GM19438 (cell line): Measurements from ENCODE around the gene ITPRIPL2.

Source experiments
- ATAC-seq: cut with Tn5 transposase; IDR thresholded peaks from one replicate; pipeline ENCODE4 v1.9.1; 2021; ENCODE audit warnings: low read depth; ENCODE audit not compliant: unreplicated experiment

The ITPRIPL2 gene

DNA sequence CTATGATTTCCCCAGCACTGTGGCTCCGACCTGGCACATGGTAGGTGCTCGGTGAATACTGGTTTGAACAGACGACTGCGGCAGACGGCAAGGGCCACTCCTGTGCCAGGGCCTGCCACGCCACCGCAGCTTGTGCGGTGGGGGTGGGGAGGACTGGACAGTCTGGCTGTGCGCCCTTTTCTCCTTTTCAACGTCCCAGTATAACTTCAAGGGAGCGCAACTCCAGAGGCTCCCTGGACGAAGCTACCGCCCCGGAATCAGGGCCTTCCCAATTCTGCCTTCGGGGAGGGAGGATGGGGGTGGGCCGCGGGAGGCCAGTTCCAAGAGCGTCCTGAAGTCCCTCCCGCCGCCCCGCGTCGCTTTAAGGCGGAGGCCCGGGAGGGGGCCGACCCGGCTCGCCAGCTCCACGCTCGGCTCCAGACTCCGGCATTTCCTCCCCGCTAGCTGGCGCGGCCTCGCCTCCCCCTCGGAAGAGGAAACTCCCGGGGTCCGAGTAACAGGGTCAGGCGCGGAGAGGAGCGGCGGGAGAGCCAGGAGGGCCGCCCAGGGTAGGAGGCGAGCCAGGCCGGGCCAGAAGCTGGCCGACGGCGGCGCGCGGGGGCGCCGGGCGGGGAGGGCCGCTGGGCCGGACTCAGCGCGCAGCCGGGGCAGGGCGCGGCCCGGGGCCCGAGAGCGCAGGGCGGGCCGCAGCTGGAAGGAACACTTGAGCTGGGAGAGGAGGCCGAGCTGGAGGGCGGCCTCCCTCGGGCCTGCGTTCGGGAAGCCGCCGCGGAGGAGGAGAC, at the start of gene ITPRIPL2:
TSS of gene ITPRIPL2 (plus strand) at position 388 of the 782 bp plus-strand sequence. CDS start 498 bp downstream, outside the sequence.
- no peak for ATAC-seq

DNA sequence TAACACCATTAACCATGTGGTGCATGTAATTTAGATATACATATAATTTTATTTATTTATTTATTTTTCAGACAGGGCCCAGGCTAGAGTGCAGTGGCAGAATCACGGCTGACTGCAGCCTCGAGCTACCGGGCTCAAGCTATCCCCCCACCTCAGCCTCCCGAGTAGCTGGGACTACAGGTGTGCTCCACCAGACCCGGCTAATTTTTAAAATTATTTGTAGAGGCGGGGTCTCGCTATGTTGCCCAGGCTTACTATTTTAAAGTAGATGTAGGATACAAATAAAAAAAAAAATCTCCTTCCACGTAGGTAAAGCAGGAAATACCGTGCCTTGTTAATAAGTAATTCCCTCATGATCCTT, 46.8 kb upstream of the ITPRIPL2 start:
- no peak for ATAC-seq

DNA sequence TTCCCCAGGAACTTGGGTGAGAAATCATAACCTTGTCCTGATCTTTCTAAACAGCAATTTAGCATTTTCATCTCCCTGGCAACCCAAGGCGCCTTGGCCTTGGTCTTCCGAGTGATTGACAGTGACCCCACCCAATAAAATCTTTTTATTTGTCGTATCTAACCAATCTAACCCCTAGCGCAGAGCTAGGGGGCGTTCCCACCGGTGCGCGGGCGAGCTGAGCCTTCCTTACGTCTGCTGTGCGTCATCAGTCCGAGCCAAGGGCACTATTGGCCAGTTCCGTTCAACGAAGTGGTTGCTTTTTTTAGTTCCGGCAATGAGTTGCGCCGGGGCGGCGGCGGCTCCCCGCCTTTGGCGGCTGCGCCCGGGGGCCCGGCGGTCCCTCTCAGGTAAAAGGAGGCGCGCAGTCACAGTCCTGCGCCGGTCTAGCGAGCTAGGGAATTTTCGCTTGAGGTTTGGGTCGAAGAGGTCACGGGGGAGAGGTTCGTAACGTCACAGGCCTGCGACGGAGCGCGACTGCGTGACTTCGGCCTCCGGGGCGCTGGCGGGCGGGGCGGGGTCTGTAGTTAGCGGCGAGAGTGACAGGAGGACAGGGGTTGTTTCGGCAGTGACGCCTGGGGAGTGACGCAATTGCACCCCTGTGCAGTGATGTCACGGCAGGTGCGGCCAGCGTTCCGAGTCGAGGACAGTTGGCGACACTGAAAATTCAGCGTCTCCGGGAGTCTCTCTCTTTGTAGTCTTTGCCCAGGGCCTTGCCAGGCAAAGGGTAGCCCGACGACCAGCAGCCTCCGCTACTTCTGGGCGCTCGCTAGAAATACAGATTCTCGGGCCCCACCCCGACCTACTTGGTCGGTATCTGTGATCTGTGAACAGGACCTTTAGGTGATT, 46.2 kb upstream of the ITPRIPL2 start, which contains the start of gene COQ7:
TSS of gene COQ7 (plus strand) at position 266 of the 888 bp plus-strand sequence. CDS start at position 317, 51 bp downstream.
- peak; percentile 89 for ATAC-seq

DNA sequence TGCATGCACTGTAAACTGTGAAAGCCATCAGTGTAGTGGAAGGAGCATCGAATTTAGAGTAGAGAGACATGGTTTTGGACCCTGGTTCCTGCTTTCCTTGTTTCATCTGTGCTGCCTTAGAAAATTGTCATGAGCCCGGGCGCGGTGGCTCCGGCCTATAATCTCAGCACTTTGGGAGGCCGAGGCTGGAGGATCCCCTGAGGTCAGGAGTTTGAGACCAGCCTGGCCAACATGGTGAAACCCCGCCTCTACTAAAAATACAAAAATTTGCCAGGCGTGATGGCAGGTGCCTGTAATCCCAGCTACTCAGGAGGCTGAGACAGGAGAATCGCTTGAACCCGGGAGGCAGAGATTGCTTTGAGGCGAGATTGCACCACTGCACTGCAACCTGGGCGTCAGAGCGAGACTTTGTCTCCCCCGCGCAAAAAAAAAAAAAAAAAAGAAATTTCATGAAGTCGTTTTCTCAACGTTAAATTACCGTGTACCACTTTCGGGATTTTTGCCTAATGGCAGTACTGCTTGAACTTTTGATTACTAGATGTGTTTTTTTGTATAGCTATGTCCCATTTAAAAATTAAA, 45.4 kb upstream of the ITPRIPL2 start:
- no peak for ATAC-seq

DNA sequence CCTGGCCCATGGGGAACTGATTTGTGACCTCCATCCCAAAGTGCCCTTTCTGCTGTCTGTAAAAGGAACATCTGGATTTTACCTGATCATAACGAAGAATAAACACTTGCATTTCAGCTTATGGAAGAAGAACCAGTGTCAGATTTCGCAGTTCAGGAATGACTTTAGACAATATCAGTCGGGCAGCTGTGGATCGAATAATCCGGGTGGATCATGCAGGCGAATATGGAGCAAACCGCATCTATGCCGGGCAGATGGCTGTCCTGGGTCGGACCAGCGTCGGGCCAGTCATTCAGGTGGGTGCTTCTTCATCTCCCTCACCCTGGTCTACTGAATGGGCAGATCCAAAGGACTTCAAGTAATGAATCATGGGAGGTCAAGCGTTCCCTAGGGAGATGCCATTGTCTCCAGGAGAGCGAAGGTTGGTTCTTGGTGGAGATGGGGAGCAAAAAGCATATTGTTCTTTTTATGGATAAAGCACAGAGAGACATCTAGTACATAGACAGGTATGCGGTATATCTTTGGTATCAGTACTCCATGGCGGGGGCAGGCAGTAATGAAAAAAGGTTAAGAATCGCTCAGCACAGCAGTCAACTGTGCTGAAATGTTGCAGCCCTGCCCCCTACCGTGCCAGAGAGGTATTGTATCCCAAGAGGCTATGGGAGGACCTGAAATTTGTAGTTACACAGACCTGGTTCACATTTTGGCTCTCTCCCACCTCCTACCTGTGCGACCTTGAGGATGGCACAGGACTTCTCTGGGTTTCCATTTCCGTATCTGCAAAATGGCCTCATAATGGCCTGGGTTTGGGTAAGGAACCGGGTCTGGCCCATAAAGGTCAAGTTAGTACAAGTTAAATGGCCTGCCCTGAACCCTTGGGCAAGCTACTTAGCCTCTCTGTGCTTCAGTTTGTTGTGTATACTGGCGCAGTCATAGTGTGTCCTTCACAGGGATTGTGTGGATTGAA, 41.7 kb upstream of the ITPRIPL2 start:
- no peak for ATAC-seq

DNA sequence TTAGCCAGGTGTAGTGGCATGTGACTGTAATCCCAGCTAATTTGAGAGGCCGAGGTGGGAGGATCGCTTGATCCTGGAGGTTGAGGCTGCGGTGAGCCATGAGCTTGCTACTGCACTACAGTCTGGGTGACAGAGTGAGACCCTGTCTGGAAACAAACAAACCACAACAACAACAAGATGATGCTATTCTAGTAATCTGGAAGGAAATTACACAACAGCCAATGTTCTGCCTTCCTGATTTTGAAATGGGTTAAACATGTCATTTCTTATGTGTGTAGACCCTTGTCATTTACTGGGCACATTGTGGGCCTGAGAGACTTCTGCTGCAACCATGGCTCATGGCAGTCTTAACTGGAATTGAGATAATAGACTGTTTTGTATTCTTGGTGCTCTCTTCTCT, 40.4 kb upstream of the ITPRIPL2 start:
- no peak for ATAC-seq

DNA sequence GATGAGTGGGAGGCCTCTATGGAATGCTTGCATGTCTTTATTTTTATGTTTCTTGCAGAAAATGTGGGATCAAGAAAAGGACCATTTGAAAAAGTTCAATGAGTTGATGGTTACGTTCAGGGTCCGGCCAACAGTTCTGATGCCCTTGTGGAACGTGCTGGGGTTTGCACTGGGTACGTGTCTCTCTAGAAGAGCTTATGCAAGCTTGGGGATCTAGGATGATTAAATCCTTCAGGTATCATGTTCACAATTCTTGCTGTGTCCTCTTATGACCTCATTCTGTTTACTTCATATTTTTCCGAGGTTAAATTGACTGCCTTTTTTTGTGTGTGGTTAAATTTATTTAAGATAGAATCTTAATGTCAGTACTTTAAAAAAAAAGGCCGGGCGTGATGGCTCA, 39.9 kb upstream of the ITPRIPL2 start:
- ATAC-seq: no peak

DNA sequence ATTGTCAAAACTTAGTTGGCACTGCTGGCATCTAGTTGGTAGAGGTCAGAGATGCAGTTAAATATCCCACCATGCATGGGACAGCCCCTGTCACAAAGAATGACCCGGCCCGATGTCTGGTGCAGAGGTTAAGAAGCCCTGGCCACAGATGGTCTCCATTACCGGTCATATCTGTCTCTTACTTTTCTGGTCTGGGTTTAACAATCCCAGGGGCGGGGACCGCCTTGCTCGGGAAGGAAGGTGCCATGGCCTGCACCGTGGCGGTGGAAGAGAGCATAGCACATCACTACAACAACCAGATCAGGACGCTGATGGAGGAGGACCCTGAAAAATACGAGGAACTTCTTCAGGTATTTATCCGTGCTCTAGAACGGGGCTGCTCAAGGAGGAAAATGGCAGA, 38.3 kb upstream of the ITPRIPL2 start:
- ATAC-seq: no peak

DNA sequence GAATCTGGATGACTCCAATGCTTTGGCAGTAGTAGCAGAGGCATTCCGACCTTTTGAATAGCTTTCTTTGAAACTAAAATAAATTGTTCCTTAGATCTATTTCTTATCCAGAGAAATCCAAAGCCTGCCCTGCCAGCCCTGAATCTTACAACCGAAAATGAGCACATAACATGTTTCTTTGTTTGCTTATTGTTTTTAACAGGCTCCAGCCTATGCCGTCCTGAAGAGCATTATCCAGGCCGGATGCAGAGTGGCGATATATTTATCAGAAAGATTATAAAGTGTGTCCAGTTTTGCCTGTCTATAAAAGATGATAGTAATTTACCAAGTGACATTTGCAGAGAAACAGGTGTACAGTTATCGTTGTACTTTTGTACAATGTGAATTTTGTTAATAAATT, 35.9 kb upstream of the ITPRIPL2 start:
- ATAC-seq: no peak

DNA sequence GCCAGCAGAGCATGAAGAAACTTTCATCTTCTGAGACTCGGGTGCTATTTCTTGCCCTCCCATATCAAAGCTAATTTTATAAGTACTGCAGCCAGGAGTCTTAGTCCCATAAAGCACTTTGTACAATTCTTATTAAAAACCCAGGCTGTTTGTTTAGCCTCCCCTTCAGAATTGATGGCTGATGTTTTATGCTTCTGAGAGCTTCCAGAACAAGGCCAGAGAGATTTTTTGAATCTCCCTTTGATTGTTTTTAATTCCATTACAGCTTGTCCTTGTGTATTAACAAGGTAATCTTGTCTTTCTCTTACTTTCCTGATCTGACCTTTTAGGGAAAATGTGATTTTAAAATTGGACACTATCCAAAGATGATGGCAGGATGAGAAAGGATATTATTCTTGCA, 30.1 kb upstream of the ITPRIPL2 start:
- no peak for ATAC-seq

DNA sequence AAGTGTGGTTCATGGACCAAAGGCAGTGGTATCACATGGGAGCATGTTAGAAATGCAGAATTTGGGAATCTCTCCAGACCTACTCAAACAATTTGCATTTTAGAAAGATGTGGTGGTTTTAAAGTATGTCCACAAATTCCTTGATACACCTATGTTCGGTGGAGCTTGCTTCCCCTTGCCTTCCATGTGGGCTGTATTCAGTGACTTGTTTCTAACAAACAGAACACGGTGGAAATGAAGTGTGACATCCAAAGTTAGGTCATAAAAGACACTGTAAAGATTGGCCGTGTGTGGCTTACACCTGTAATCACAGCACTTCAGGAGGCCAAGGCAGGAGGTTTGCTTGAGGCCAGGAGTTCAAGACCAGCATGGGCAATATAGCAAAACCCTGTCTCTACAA, 29.6 kb upstream of the ITPRIPL2 start:
- ATAC-seq: no peak

DNA sequence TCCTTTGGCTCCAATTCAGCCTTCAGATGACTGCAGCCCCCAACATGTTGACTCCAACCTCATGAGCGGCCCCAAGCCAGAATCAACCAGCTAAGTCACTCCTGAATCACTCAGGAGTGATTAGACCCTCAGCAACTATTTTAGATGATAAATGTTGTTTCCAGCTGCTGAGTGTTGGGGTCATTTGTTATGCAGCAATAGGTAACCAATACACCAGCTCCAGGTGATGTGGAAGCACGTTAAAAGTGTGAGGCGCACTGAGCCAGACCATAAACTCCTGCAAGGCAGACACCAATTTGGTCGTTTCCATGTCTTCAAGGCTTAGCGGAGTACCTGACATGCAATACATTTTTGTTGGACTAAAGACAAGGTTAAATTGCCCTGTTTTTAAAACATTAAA, 28.9 kb upstream of the ITPRIPL2 start:
- ATAC-seq: no peak

DNA sequence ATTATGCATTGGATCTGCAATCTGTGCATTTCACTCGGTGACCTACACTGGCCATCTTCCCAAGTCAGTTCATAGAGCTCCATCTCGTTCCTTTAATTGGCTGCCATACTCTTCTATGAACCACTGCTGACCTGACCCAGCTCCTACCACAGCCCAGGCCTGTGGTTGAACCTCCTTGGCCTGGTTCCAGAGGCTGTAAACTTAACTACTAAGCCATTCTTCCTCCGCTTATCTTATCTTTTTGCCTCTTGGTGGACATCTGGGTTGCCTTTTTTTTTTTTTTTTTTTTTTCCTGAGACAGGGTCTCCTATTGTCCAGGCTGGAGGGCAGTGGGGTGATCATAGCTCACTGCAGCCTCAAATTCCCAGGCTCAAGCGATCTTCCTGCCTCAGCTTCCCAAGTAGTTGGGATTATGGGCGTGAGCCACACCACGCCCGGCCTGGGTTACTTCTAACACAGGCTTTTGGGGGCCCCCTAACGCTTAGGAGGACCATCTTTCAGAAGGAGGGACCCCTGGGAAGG, 28.0 kb upstream of the ITPRIPL2 start:
- ATAC-seq: no peak

DNA sequence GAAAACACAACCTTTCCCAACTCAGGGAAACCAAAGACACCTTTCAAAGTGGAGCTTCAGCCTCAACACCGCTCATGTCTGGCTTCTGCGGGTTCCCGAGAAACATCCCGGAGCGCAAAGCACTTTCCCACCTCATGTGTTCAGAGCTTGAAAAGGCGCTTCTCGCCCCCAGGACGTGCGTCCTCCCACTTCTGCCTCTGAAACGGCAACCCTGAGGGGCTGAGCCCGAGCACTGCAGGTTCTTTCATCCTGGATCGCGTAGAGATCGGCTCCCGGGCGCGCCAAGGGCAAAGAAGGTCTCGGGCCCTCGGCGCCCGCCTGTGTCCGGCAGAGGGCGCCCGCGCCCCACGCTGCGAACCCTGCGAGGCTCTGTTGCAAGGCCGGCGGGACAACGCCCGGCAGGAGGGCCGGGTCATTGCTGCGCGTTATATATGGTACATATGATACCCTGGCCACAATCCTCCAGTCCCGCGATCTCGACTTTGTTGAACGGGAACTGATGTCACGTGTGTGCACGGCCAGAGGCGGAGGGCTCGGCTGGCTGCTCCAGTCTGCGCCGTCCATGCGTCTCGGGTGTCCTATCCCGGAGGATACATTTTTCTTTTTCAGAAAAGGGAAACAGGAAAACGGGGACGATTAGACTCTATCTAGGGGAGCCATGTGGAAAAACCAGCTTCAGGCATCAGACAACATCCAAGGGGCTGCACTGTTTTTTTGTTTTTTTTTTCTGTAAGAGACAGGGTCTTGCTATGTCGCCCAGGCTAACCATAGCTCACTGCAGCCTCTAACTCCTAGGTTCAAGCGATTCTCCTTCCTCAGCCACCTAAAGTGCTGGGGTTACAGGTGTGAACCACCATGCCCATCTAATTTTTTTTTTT, 27.2 kb upstream of the ITPRIPL2 start:
- ATAC-seq: peak; percentile 74

DNA sequence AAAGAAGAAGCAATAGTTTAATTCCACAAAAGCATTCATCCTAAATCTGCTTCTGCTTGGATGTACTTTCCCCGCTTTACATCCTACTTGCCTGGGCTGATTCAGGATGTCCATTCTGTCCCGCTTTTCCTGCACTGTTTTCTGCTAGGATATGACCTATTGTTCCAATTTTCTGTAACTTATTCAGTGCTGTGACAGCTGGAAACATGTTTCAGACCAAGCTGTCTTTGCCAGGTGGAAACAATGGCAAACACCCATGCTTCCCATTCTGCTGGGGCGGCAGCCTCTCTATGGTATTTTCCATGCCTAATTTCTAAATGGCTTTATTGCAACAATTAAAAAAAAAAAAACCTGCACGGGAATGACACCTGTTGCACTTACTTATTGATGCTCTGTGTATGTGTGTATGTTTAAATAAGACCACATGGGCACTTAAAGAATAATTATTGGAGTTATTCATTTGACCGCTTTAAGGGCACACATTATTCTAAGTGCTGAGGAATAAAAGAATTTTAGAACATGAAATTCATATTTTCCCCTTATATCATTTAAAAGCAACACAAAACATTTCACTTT, 25.3 kb upstream of the ITPRIPL2 start:
- no peak for ATAC-seq

DNA sequence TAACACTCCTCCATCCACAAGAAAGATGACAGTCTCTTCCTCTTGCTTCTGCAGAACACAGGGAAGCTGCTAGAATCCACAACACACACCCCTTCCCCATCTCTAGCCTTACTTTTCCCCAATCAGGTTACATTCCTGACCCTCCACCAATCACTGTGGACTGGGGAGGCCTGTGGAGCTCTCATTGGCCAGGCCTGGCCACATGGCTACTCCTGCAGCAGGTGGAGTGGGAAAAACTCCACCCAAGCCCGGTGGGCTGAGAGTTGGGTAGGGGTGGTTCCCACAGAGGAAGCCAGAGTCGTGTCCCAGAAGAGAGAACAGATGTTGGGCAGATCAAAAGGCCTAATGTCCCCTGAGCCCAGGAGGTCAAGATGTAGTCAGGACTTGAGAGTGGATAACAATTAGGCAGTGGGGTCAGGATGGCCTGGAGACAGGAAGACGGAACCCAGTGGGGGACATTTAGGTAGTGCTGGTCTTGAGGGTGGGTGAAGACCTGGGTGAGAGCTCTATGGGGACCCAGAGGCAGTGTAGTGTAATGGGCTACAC, 24.3 kb upstream of the ITPRIPL2 start:
- no peak for ATAC-seq

DNA sequence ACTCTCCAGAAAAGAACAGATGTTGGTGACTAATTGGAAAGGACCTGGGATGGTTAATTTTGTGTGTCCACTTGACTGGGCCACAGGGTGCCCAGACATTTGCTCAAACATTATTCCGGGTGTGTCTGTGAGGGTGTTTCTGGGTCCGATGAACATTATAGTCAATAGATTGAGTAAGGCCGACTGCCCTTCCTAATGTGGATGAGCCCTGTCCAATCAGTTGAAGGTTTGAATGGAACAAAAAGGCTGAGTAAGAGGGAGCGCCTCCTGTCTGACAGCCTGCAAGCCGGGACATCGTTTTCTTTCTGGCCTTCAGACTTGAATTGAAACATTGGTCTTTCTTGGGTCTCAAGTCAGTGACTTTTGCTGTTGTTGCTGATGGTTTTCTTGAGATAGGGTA, 22.8 kb upstream of the ITPRIPL2 start:
- ATAC-seq: no peak

DNA sequence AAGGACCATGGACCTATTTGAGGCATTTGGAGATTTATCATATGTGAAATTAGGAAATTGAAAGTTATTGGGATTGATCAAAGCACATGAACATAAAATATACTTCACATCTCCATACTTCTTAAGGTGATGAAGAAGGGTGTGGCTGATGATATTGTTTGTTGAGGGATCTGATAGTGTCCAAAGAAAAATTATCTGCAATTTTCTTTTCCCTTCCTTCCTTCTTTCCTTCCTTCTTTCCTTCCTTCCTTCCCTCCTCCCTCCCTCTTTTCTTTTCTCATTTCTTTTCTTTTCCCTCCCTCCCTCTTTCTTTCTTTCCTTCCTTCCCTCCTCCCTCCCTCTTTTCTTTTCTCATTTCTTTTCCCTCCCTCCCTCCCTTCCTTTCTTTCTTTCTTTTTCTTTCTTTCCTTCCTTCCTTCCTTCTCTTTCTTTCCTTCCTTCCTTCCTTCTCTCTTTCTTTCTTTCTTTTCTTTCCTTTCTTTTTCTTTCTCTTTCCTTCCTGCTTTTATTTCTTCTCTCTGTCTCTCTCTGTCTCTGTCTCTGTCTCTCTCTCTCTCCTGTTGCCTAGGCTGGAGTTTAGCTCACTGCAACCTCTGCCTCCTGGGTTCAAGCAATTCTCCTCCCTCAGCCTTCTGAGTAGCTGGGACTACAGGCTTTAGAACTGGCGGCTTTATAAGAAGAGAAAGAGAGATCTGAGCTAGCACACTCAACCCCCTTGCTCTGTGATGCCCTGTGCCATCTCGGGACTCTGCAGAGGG, 20.9 kb upstream of the ITPRIPL2 start:
- no peak for ATAC-seq
